CD4-positive, alpha-beta T cell treated with Interleukin-15 for 1 hour (primary cell): ENCODE results near the gene TAF7L.

Source experiments
- DNase-seq: peaks from one replicate; pipeline ENCODE4 v3.0.0-alpha.2; 2020

TAF7L gene

GRCh38 chrX:101219864-101220346 lies 71.2 kb downstream of the TAF7L start:
- no peak for DNase-seq

GRCh38 chrX:101219116-101219863 lies 71.8 kb downstream of the TAF7L start, which contains the start of gene DRP2:
Gene DRP2 (plus strand): TSS chrX:101219786. CDS start chrX:101231648, 11,862 bp downstream.
- DNase-seq = no peak
